GM18505 (cell line): ENCODE measurements around the gene NNT.
"Not testable (repeated sequence)": the region's sequence is repeated elsewhere in the genome, so short reads cannot be mapped to it uniquely, and the experiment has no call there.

Experiments
- ATAC-seq: cut with Tn5 transposase; IDR thresholded peaks from one replicate; pipeline ENCODE4 v1.9.1; 2021; ENCODE audit not compliant: unreplicated experiment
- POLR2A ChIP-seq: IDR thresholded peaks from 4 replicates; pipeline ENCODE4 v1.6.1; 2011; ENCODE audit warnings: borderline replicate concordance; ENCODE audit not compliant: insufficient read depth, insufficient read length; ENCODE audit errors: extremely low read depth

The NNT gene

DNA sequence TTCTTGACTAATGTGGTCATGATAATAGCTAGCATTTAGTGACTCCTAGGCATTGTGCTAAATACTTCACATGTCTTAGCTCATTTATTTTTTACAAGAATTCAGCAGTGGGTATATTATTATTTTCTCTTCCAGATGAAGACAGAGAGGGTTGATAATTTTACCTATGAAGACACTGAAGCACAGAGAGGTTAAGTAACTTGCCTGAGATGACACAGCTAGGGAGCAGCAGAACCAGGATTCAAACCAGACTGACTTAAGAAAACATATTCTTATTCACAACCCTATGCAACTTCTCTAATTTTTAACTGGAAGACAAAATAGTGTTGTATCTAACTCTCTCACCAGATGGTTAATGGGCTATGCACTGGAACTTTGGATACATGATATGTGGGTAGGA is 44.8 kb downstream of the NNT start:
- TF ChIP-seq POLR2A, result no peak
- ATAC-seq, result no peak

DNA sequence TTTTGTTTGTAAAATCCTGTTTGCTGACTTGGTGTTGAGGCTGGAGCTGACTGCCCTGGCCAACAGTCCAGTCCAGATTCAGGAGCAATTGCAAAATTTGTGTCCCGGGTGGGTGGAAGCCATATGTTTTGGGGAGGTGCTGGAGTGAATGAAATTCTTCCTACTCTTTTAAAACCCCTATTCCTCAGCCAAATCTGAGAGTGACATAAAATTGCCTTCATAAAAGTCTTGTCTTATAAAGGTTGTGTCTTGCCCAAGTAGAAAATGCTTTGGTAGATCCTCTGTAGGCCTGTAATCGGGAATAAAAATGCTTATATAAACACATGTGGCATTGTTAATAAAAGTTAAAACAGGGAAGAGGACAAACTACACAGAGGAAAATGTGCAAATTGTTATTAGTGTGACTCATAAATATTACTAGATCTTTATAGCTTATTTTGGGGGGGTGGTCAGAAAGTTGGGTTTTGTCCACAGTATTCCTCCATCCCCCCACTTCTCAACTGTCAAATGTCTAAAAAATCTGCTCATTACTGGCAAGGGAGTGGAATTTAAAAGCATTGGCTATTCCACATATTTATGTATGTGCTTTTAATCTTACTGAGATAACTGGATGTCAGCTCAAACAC is 45.6 kb downstream of the NNT start:
- no peak for ATAC-seq
- no peak for TF ChIP-seq POLR2A

DNA sequence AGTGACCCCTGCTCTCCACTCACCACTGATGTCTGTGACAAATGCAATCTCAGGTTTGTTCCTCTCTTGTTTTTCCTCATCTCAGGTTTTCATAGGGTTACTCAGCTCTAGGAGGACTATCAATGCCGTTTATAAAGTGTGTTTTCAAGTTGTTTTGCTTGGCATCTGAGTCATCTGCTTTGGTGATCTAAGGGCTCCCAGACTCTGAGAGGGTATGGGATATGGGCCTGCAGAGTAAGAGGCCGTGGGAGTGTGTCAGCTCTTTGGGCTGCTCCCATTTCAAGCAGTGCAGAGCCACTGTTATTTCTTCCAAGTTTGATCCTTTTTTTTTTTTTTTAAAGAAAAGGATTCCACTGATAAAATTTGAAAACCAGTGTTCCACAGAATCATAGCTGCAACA is 46.3 kb downstream of the NNT start:
- ATAC-seq, result no peak
- no peak for TF ChIP-seq POLR2A

DNA sequence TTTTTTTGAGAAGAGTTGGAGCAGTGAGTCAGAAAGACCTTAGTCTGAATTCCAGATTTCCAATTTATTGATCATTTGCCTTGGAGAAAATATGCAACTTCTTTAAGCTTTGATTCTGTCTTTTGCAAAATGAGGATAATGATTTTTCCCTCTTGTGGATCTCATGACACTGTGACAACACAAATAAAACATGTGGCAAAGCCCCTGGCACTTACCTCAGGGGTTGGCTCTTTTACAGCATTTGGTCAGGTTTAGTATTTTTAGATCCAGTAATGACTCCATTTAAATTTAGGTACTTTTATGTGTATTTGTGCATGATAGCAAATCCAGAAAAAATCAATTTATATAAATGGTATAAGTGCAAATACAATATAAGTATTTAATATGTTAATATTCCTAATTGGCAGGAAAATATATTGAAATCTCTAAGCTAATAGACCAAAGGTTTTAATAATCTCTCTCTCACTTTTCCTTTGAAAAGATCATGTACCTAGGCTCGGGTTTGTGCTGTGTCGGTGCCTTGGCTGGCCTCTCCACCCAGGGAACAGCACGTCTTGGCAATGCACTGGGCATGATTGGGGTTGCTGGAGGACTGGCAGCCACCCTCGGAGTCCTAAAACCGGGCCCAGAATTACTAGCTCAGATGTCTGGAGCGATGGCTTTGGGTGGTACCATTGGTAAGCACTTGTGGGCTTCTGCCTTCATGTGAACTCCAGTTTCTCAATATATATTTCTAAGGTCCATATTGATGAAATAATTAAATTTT is 49.7 kb downstream of the NNT start:
- no peak for ATAC-seq
- no peak for TF ChIP-seq POLR2A

DNA sequence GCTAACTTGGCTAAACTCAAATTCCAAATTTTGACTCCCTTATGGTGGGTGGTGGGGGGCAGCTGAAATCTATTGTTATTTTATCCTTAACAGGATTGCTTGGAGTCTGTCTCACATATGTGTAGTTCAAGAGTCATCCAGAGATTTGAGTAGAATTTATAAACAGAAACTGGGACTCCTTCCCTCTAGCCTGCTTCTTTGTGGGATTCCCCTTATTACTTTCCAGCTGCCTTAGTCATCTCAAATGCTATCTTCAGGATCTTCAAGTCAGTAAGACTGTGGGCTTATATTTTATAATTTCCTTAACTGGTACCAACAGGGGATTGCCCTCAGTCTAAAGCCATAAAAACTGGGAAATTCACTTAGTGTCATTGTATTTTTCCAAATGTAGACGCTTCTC is 55.5 kb downstream of the NNT start:
- no peak for ATAC-seq
- no peak for TF ChIP-seq POLR2A

DNA sequence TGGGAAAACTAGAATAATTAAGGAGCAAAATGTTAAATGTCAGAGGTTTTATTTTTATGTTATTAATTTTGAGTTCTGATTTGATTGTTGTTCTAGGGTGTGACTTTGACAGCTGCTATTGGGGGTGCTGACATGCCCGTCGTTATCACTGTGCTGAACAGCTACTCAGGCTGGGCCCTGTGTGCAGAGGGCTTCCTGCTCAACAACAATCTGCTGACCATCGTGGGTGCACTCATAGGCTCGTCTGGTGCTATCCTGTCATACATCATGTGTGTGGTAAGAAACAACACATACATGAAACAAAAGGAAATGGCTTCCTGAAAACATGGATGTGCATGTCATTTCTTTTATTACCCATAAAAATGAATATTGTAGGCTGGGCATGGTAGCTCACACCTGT is 56.1 kb downstream of the NNT start:
- ATAC-seq, result no peak
- no peak for TF ChIP-seq POLR2A

DNA sequence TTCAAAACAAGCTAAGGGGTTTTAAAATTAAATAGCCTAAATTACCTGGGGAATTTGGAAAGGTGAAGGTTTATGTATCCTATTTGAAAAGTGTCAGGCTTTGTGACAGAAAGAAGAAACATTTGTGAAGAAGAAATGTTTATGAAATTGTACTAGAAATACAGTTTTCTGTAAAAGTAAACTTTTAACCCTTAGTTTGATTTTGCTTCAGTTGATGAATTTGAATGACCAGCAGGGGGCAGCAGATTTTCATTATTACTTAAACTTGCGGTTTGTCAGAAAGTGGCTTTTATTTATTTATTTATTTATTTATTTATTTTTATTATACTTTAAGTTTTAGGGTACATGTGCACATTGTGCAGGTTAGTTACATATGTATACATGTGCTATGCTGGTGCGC is 58.1 kb downstream of the NNT start:
- no peak for ATAC-seq
- TF ChIP-seq POLR2A, result no peak

DNA sequence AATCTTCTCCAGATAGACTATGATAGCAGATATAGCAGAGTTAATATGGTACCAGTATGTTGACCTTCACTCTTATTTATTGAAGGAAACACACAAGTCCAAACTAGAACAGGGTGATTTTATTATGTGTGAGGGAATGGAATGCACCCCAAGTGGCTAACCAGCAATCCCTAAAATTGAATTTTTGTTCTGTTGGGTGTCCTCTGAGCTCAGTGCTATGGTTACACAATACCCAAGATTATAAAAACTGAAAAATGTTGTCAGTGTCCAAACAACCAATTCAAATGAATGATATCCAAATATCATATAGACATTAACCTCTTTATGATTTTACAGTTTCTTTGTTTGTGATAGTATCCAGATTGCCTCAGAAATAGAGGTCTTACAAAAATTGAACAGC is 60.9 kb downstream of the NNT start:
- no peak for TF ChIP-seq POLR2A
- ATAC-seq, result no peak

DNA sequence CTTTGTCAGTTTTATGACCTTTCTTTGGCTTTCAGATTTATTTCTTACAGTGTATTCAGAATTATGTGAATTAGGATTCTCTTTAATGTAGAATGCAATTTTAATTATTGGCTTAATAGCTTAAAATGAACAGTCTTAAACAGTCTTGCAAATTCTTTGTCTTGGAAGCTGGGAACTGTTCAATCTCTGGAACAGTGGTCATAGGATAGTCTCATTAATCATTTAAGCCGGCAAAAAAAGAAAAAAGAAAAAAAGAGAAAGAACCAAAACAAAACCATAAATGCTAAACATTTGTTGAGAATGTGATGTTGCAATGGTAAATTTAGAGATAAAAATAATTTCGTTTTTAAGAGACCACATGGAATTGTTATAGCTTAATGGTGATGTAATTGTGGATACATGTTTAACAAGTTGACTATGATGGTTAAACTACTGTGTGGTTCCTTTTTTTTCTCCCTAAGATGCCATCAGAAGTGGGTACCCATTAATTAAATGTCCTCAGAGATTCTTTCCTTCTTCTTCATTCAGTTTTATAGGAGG is 61.6 kb downstream of the NNT start:
- ATAC-seq, result no peak
- no peak for TF ChIP-seq POLR2A

DNA sequence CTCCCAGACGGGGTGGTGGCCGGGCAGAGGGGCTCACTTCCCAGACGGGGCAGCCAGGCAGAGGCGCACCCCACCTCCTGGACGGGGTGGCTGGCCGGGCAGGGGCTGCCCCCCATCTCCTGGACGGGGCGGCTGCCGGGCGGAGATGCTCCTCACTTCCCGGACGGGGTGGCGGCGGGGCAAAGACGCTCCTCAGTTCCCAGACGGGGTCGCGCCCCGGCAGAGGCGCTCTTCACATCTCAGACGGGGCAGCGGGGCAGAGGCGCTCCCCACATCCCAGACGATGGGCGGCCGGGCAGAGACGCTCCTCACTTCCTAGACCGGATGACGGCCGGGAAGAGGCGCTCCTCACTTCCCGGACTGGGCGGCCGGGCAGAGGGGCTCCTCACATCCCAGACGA is 62.8 kb downstream of the NNT start:
- not testable (repeated sequence) for ATAC-seq

DNA sequence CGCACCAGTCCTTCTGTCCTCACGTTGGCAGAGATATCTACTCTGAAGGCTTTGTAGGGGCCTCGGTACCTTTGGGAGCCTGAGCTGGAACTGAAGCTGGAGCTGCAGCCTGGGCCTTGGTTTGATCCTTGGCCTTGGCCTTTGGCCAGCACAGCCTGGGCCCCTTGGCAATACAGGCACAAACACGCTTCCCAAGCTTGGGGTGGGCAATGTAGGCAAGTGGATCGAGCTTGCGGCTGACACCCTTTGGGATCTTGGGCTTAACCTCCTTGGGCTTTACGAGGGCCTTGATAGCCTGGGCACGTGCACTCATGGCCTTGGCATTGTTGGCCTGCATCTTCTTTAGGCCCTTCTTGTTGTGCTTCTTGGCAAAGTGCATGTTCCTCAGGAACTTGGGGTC is 63.7 kb downstream of the NNT start:
- ATAC-seq, result not testable (repeated sequence)

DNA sequence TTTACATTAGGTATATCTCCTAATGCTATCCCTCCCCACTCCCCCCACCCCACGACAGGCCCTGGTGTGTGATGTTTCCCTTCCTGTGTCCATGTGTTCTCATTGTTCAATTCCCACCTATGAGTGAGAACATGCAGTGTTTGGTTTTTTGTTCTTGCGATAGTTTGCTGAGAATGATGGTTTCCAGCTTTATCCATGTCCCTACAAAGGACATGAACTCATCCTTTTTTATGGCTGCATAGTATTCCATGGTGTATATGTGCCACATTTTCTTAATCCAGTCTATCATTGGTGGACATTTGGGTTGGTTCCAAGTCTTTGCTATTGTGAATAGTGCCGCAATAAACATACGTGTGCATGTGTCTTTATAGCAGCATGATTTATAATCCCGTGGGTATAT is 64.4 kb downstream of the NNT start:
- not testable (repeated sequence) for ATAC-seq

DNA sequence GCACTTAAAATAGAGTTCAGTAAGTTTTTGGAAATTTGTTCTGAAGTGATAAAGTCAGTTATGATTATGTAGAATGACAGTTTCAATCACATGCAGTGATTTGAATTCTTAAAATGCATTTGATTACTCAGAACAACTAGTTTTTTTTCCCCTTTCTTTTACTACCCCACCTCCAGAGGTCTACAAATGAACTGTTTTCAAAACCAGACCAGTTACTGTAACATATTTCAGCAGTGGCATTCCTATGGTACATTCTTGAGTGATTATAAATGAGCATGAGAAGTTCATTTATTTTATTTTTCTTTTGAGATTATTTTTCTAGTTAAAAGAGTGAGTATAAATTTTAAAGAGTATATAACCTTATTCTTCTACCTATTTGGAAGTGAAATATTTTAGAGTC is 71.6 kb downstream of the NNT start:
- no peak for ATAC-seq
- no peak for TF ChIP-seq POLR2A

DNA sequence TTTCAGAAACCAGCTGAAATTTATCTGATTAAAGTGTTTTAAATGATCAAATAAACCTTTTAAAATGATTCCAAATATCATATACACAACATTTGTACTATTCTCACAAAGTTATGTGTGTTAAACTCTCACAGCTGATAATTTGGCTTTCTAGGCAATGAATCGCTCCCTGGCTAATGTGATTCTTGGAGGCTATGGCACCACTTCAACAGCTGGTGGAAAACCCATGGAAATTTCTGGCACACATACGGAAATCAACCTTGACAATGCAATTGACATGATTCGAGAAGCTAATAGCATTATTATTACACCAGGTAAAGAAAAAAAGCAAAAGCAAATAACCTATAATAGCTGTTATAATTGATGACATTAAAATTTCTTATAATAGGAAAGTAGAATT is 72.4 kb downstream of the NNT start:
- no peak for ATAC-seq
- no peak for TF ChIP-seq POLR2A

DNA sequence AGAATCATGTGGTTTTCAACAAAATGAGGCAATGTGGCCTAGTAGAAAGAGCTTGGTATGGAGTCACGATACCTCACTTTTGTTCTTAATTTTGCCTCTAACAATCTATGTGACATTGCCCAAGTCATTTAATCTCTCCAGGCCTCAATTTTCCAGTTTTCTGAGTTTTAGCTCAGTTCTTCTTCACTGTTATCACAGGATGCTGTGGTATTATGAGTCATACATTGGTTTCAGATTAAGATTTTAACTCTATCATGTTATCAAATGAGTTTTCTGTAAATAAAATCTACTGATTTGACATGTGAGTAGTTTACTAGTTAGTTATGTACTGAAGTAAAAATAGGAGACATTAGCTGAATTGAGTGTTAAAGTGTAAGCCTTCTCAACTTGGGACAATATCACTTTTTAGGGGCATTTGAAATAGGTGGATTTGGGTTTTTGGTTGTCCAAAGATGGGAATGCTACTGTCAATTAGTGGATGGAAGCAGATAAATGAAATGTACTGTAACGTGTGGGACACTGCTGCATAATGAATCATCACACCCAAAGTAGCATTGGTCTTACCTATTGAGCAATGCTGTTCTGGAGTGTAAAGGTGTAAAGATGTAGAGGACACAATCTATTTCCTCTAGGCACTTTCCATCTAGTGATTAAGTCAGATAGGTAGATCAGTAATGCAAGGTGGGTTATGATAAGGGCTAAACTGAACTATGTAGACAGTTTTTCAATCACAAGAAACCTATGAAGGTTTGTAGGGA is 73.3 kb downstream of the NNT start:
- no peak for TF ChIP-seq POLR2A
- no peak for ATAC-seq

DNA sequence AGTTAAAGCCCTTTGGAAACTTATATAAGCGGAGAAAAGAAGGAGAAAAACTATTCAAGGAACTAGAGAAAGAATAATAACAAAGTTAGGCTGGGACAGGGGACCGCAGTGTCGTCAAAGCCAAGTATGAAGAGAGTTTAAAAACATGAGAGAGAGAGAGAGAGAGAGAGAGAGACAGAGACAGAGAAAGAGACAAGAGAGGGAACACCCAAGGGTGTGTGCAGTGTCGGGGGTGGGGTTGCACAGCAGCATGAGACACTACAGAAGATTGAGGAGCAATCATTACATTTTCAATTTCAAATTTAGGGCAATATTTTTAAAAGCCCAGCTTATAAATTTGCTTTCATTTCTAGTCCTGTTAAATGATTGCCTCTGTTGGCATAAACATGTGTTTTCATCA is 74.3 kb downstream of the NNT start:
- no peak for ATAC-seq
- no peak for TF ChIP-seq POLR2A
